Measurements from ENCODE around the gene FRRS1L.

Gene FRRS1L

DNA sequence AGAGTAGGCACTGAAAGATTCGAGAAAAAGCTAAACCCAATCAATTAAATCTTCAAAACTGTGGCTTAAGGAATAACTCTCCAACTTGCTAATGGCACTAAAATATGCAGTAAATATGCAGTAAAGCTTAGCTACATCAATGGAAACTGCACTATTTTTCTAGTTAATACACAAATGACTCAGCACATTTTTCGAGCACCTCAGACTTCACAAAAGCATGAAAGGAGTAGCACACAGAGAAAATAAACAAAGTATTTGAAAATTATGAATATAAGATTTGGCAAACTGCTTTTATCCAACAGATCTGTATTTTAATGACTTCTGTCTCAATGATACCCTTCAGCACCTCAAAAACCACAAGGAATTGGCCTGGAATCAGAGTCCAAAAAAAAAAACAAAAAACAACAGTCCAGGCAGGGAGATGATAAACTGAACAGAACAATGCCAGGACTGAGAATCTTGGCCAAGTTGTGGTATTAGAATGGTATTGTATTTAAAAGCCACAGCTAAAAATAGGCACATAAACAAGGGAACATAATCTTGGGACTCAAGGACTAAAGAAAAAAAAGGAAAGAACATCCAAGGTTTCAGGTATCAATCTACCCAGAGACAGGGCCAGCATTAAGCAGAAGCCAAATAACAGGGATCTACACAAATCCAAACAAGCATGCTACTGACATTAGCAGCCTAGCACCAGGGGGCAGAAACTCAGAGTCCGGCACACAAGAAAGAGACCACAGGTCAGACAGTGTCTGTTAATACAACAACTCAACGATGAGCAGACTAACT, 68.7 kb downstream of the FRRS1L start:
- peak; percentile 87 for DNase-seq (ENCODE audit: low read depth)
- TF ChIP-seq, protein P1, sequence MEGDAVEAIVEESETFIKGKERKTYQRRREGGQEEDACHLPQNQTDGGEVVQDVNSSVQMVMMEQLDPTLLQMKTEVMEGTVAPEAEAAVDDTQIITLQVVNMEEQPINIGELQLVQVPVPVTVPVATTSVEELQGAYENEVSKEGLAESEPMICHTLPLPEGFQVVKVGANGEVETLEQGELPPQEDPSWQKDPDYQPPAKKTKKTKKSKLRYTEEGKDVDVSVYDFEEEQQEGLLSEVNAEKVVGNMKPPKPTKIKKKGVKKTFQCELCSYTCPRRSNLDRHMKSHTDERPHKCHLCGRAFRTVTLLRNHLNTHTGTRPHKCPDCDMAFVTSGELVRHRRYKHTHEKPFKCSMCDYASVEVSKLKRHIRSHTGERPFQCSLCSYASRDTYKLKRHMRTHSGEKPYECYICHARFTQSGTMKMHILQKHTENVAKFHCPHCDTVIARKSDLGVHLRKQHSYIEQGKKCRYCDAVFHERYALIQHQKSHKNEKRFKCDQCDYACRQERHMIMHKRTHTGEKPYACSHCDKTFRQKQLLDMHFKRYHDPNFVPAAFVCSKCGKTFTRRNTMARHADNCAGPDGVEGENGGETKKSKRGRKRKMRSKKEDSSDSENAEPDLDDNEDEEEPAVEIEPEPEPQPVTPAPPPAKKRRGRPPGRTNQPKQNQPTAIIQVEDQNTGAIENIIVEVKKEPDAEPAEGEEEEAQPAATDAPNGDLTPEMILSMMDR (conservative IDR thresholded peaks at IDR 0.05; ENCODE audit: low read depth, low read length): peak; percentile 56
- no peak overlapping the region for H3K4me3 ChIP-seq (ENCODE audit: low read length)

DNA sequence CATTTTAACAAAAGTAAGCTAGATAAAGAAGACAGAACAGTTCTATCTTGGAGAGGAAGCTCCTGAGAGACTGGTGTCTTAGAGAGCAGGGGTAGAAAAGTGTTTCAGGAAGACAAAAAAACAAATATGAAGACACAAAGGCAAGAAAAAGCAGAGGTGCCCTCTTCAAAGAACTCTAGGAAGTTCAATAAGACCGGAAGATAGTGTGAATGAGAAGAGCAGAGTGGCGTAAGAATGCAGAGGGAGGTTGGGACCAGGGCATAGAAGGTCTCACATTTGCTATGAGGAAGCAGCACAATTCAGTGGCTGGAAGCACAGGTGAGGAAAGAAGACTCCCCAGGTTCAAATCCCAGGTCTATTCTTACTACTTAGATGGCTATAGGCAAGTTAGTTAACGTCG, 69.9 kb downstream of the FRRS1L start:
- DNase-seq (ENCODE audit: low read depth): no peak
- TF ChIP-seq, protein P1 (conservative IDR thresholded peaks at IDR 0.05; ENCODE audit: low read depth, low read length): no peak
- H3K4me3 ChIP-seq (ENCODE audit: low read length): no peak overlapping the region

DNA sequence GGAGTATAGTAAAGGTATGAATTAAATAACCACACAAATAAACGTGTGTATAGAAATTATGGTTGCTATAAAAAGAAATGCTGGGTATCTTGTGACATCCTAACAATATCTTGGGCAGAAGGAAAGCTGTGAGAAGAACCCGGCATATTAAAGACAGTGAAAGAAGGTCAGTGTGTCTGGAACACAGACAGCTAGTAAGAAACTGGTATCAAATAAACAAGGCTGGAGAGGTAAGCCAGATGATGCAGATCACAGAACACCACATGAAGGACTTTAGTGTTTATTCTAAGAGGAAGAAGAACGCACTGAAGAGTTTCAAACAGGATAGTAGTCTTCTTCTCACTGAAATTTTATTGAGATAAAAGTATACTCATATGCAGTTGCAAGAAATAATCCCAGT, 71.7 kb downstream of the FRRS1L start:
- no peak for DNase-seq (ENCODE audit: low read depth)
- H3K4me3 ChIP-seq (ENCODE audit: low read length): no peak overlapping the region
- TF ChIP-seq, protein P1 (conservative IDR thresholded peaks at IDR 0.05; ENCODE audit: low read depth, low read length): no peak

DNA sequence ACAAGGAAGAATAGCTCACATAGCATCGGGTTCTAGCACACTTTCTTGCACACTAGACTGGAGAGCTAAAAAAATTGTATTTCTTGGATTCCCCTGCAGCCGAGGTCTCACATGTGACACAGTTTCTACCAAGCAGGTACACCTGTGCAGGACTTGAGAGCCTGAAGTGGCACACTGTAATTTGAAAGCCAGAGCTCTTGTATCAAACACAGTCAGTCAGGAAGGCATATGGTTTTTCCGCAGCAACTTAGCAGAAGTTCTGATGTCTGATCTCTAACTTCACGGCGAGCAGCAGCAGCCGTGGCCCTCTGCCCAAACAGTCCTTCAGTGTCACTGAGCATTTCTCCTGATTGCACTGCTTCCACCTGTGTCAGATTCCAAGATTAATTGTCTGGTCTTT, 72.8 kb downstream of the FRRS1L start:
- TF ChIP-seq, protein P1 (conservative IDR thresholded peaks at IDR 0.05; ENCODE audit: low read depth, low read length): no peak
- no peak for DNase-seq (ENCODE audit: low read depth)
- H3K4me3 ChIP-seq (ENCODE audit: low read length): no peak overlapping the region

DNA sequence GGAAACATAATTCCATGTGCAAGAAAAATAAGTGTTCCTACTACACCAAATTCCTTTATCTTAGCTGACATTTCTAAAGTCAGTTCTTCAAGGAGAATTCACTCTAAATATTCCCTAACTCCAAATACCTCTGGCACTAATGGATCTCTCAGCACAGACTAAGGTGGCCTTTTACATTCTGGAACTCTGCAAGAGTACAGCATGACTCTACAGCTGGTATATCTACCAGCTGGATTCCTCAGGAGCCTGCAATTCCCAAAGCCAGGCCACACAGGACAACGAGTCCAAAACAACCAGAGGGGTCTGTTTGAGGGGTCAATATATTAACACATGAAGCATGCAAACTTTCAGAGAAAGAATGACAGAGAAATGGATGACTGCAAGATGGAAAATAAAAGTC, 74.5 kb downstream of the FRRS1L start:
- H3K4me3 ChIP-seq (ENCODE audit: low read length): no peak overlapping the region
- no peak for DNase-seq (ENCODE audit: low read depth)
- TF ChIP-seq, protein P1 (conservative IDR thresholded peaks at IDR 0.05; ENCODE audit: low read depth, low read length): no peak

DNA sequence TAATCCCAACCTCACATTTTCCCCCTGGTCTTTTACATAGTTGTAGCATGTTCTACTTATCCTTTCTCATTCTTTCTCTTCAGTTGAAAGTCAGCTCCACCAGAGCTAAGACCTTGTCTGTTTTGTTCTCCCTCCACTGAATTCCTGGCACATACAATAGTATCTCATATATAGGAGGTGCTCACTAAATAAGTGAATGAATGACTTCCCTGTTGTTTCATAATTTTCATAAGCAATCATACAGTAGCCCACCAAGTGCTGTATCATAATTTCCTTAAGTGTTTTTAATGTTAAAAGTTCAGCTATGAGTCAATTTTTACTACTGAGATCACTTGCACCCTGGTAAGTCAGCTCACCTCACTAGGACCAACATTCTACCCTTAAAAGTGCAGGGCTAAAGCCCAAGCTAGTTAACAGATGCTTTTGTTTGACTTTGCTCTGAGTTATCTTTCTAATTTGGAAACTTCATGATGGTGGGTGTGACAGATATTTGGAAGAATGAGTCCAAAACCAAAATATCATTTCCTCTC, 74.9 kb downstream of the FRRS1L start:
- TF ChIP-seq, protein P1 (conservative IDR thresholded peaks at IDR 0.05; ENCODE audit: low read depth, low read length): no peak
- no peak overlapping the region for H3K4me3 ChIP-seq (ENCODE audit: low read length)
- no peak for DNase-seq (ENCODE audit: low read depth)

DNA sequence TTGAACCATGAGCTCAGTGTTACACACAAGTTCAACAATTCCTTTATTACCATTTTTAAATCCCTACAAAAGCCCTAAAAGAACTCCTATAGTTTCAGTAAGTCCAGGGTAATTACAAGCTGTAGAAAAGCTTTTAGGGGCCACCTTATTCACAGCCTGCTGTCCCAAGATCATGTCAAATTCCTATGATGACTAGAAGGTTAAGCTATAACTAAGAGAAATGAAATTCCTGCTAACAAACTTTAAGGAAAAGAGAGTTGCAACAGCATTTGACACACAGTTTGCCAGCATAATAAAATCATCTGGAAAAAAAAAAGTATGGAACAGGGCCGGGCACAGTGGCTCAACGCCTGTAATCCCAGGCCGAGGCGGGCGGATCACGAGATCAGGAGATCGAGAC, 78.8 kb downstream of the FRRS1L start:
- TF ChIP-seq, protein P1 (conservative IDR thresholded peaks at IDR 0.05; ENCODE audit: low read depth, low read length): no peak
- no peak overlapping the region for H3K4me3 ChIP-seq (ENCODE audit: low read length)
- no peak for DNase-seq (ENCODE audit: low read depth)
